Adrenal gland (tissue), 12 donors: ENCODE measurements around the gene NAGPA. TPM values are rescaled to one million over a fixed set of nuclear protein-coding genes. Genes with fewer than 3 reads are reported as not detected.
"Not testable (repeated sequence)": the region's sequence is repeated elsewhere in the genome, so short reads cannot be mapped to it uniquely, and the experiment has no call there.

Experiments
- DNase-seq, 7 donors: peaks; one replicate each; pipeline ENCODE4 v3.0.0-alpha.2; 2019 to 2020
- H3K27ac ChIP-seq, 5 donors: fragments of 200-600 bp; sonication (generic) in 4 of 5; 1 replicate in 3 of 5; 2 replicates in 2 of 5; pipeline versions ENCODE4 v1.5.1 to v1.8.0; 2016 to 2020; ENCODE audit warnings: mild to moderate bottlenecking in 1 of 5
- H3K27me3 ChIP-seq: fragments of 200-600 bp; 2 replicates; pipeline ENCODE4 v1.8.0; 2021
- H3K36me3 ChIP-seq, 2 donors: fragments of 200-600 bp; replicated peaks in 1 of 2; 1 replicate in 1 of 2; 2 replicates in 1 of 2; pipeline versions ENCODE4 v1.5.1 to v1.8.0; 2018 to 2022
- H3K4me1 ChIP-seq, 2 donors: fragments of 200-600 bp; replicated peaks in 1 of 2; 1 replicate in 1 of 2; 2 replicates in 1 of 2; pipeline versions ENCODE4 v1.5.1 to v1.8.0; 2018 to 2021
- H3K4me3 ChIP-seq, 4 donors: fragments of 200-600 bp; sonication (generic) in 3 of 4; one replicate each; pipeline ENCODE4 v1.5.1; 2016 to 2018
- H3K9me3 ChIP-seq, 3 donors: fragments of 200-600 bp; sonication (generic) in 1 of 3; replicated peaks in 1 of 3; 1 replicate in 2 of 3; 2 replicates in 1 of 3; pipeline versions ENCODE4 v1.5.1 to v1.8.0; 2016 to 2021
- CTCF ChIP-seq, 6 experiments: fragments of 450-650 bp in 4 of 6; fragments of 200-600 bp in 2 of 6; sonication (generic) in 1 of 6; IDR thresholded peaks; 1 replicate in 5 of 6; 2 replicates in 1 of 6; pipeline versions ENCODE4 v1.5.1 to v1.8.0; 2016 to 2021; ENCODE audit warnings: antibody characterized with exemption in 6 of 6, mild to moderate bottlenecking in 2 of 6, moderate library complexity in 1 of 6
- POLR2A ChIP-seq, 2 donors: fragments of 450-650 bp; IDR thresholded peaks; one replicate each; pipeline ENCODE4 v1.6.1; 2017; ENCODE audit warnings: antibody characterized with exemption in 2 of 2, mild to moderate bottlenecking in 2 of 2, moderate library complexity in 1 of 2
- WGBS, 4 donors: extraction: QIAGEN DNeasy Blood & Tissue Kit in 2 of 4; methylation state at CpG; one replicate each; pipeline versions ENCODE4 v1.1.5 to v1.1.7; 2013 to 2017; 5-methylcytosine and 5-hydroxymethylcytosine counted together
- intact Hi-C, 2 donors: fragments of 100-400 bp; cut with DNase I; formaldehyde crosslinking; loops; one replicate each; pipeline versions ENCODE4 v1.14.1 to v1.15.0; 2022 to 2023
- polyA plus RNA-seq, 3 donors: library from polyadenylated mRNA; stranded (reverse); fragments of 200-250 nt in 2 of 3; fragments of 350-450 nt in 1 of 3; fragmentation: Illumina TruSeq in 1 of 3; extraction: RNeasy Lipid Tissue Mini Kit (QIAGEN cat#74804) in 1 of 3; gene quantifications; one replicate each; pipeline ENCODE4 v1.2.3, GENCODE V29; 2013 to 2014
- total RNA-seq, 9 donors: library from RNA; depleted of rRNA in 4 of 9; stranded (reverse); fragments of >200 nt in 4 of 9; fragments of 120-200 nt in 1 of 9; fragmentation: NEBNext Ultra II Directional in 1 of 9; extraction: Animal tissue kit (Norgen Biotek cat#: 25700) in 1 of 9; gene quantifications; one replicate each; pipeline versions ENCODE4 v1.1.0 to v1.2.4, GENCODE V29; 2013 to 2023
- donor health status: healthy with polysubstance abuse.
- donor health status: Bipolar disorder and iron deficiency.
- donor health status: DM: yes; HTN: yes; CAD: no.
- donor health status: DM: no; HTN: no; CAD: no.
- donor health status: DM: no; HTN: no; CAD: no.
- donor health status: DM: yes; HTN: yes; CAD: no.

NAGPA gene
- total and polyA plus RNA-seq, 12 donors, result 4.5 to 47.8 (median 19.4) TPM

- H3K4me1 ChIP-seq, result no peaks in the 10 kb centered on the region
- no peaks in the 10 kb centered on the region for H3K36me3 ChIP-seq
- H3K27ac ChIP-seq, result no peak overlapping the region
- TF ChIP-seq POLR2A (IDR thresholded peaks at IDR 0.05) (no peak), CTCF (IDR thresholded peaks at IDR 0.05) (no peak)
- 86 to 97% (median 94%) methylated on average over 10 to 16 of the region's 16 CpGs for WGBS, 4 donors
- intact Hi-C loops, result no loop called here
- no peak for DNase-seq
- no peaks in the 10 kb centered on the region for H3K9me3 ChIP-seq
- no peaks in the 10 kb centered on the region for H3K27me3 ChIP-seq
- H3K4me3 ChIP-seq, result no peak overlapping the region
These were observed 21.4 kb upstream of the NAGPA start for GRCh38 chr16:5054876-5055865.

GRCh38 chr16:5046914-5047313 is 13.2 kb upstream of the NAGPA start:
- intact Hi-C loops, result no loop called here
- Histone ChIP-seq H3K9me3 (no peaks in the 10 kb centered on the region), H3K27me3 (no peaks in the 10 kb centered on the region), H3K36me3 (no peaks in the 10 kb centered on the region), H3K4me3 (no peak overlapping the region), H3K4me1 (no peaks in the 10 kb centered on the region), H3K27ac (no peak overlapping the region)
- no peak for DNase-seq
- no peak for TF ChIP-seq POLR2A (IDR thresholded peaks at IDR 0.05)
- TF ChIP-seq CTCF (IDR thresholded peaks at IDR 0.05), result no peak
- 83 to 91% (median 87%) methylated on average over 2 of the region's 2 CpGs for WGBS, 4 donors

GRCh38 chr16:5045499-5046115 is 11.9 kb upstream of the NAGPA start:
- no peaks in the 10 kb centered on the region for H3K4me1 ChIP-seq
- no peaks in the 10 kb centered on the region for H3K27me3 ChIP-seq
- H3K4me3 ChIP-seq, result no peak overlapping the region
- no peak overlapping the region for H3K27ac ChIP-seq
- intact Hi-C loops, result no loop called here
- no peaks in the 10 kb centered on the region for H3K36me3 ChIP-seq
- 79 to 92% (median 88%) methylated on average over 5 to 10 of the region's 10 CpGs for WGBS, 4 donors
- no peak for TF ChIP-seq POLR2A (IDR thresholded peaks at IDR 0.05)
- TF ChIP-seq CTCF (IDR thresholded peaks at IDR 0.05), result no peak
- H3K9me3 ChIP-seq, result no peaks in the 10 kb centered on the region
- no peak for DNase-seq

- intact Hi-C loops, result not testable (repeated sequence)
- 92 to 98% (median 94%) methylated on average over 11 of the region's 11 CpGs for WGBS, 4 donors
These were observed 10.8 kb upstream of the NAGPA start for GRCh38 chr16:5044581-5044980.

More at GRCh38 chr16:5044581-5044980, 10.8 kb upstream of the NAGPA start:
- H3K9me3 ChIP-seq, H3K36me3 ChIP-seq, DNase-seq, H3K4me1 ChIP-seq, H3K27me3 ChIP-seq, H3K27ac ChIP-seq, H3K4me3 ChIP-seq: not testable (repeated sequence)
